K562 (cell line): ENCODE measurements around the gene KSR2. TPM values are rescaled to one million over a fixed set of nuclear protein-coding genes. Genes with fewer than 3 reads are reported as not detected.
A peak's percentile ranks its signal among the peaks of the same experiment; 100 is the strongest.

Source experiments
- ATAC-seq: fragments of 200-7000 bp; cut with Tn5 transposase; 3 replicates; pipeline ENCODE4 v1.9.1; 2020; ENCODE audit warnings: moderate library complexity
- BruUV-seq: library from RNA; stranded (reverse); fragments of 400-500 nt; replicated peaks from 2 replicates; lab custom pipeline; 2021; lab: Mats Ljungman, UMichigan
- CTCF ChIA-PET: fragments of 300-600 bp; formaldehyde crosslinking; extraction: SDS; loops from one replicate; lab custom pipeline; 2021; ENCODE audit warnings: low intra/inter-chr PET ratio; lab: Yijun Ruan, JAX
- POLR2A ChIA-PET: fragments of 300-600, 350-650 bp; sonication (Branson Sonifier 250); formaldehyde crosslinking; extraction: SDS; loops from one replicate; lab custom pipeline; 2021; ENCODE audit warnings: antibody characterized with exemption, inconsistent platforms; lab: Yijun Ruan, JAX
- DNase-seq, 4 experiments: peaks; one replicate each; pipeline versions ENCODE4 v3.0.0 to v3.0.0-alpha.2; 2011 to 2018; ENCODE audit warnings: low spot score in 3 of 4, mixed read lengths in 3 of 4; ENCODE audit errors: extremely low read depth in 1 of 4
- FAIRE-seq: peaks from 2 replicates; lab custom pipeline; 2011; peaks lifted over from hg19 to GRCh38; lab: Jason Lieb, UNC
- H2AFZ ChIP-seq: 2 replicates; pipeline ENCODE4 v1.6.0; 2011; ENCODE audit warnings: low read depth, low read length, control low read depth, inconsistent platforms
- H3K27ac ChIP-seq: fragments of 200-600 bp; 3 replicates; pipeline ENCODE4 v1.8.0; 2011; ENCODE audit warnings: low read depth, mild to moderate bottlenecking, control low read depth, inconsistent platforms, low read length, moderate library complexity, mixed read lengths; ENCODE audit errors: extremely low read depth
- H3K27me3 ChIP-seq, 2 experiments: fragments of 300-600 bp in 1 of 2; 2 replicates in 1 of 2; 3 replicates in 1 of 2; pipeline versions ENCODE4 v1.6.0 to v1.8.0; 2011; ENCODE audit warnings: inconsistent platforms in 2 of 2, low read length in 2 of 2, mild to moderate bottlenecking in 1 of 2, mixed read lengths in 1 of 2, moderate library complexity in 1 of 2; ENCODE audit not compliant: control insufficient read depth in 2 of 2, insufficient read depth in 2 of 2
- H3K36me3 ChIP-seq: fragments of 300-600 bp; 3 replicates; pipeline ENCODE4 v1.8.0; 2011; ENCODE audit warnings: mild to moderate bottlenecking, low read length, inconsistent platforms; ENCODE audit not compliant: control insufficient read depth, insufficient read depth
- H3K4me1 ChIP-seq, 2 experiments: fragments of 200-600 bp in 1 of 2; replicated peaks in 1 of 2; 2 replicates in 1 of 2; 3 replicates in 1 of 2; pipeline versions ENCODE4 v1.5.1 to v1.8.0; 2011; ENCODE audit warnings: inconsistent platforms in 2 of 2, low read length in 2 of 2, mild to moderate bottlenecking in 1 of 2, mixed read lengths in 1 of 2, moderate library complexity in 1 of 2; ENCODE audit not compliant: control insufficient read depth in 2 of 2, insufficient read depth in 2 of 2
- H3K4me2 ChIP-seq: 2 replicates; pipeline ENCODE4 v1.6.1; 2011; ENCODE audit warnings: low read length, control low read depth, inconsistent platforms, mixed read lengths; ENCODE audit not compliant: insufficient read depth
- H3K4me3 ChIP-seq: fragments of 200-600 bp; sonication (generic), shearing (Covaris generic); 2 replicates; pipeline ENCODE4 v1.5.1; 2016; ENCODE audit warnings: control low read depth, inconsistent platforms
- H3K79me2 ChIP-seq: fragments of 200-600 bp; 3 replicates; pipeline ENCODE4 v1.8.0; 2011; ENCODE audit warnings: low read length, inconsistent platforms; ENCODE audit not compliant: control insufficient read depth, insufficient read depth
- H3K9ac ChIP-seq, 2 experiments: 2 replicates each; pipeline versions ENCODE4 v1.6.0 to v1.6.1; 2011; ENCODE audit warnings: low read depth in 2 of 2, low read length in 2 of 2, control low read depth in 1 of 2, inconsistent platforms in 1 of 2, mild to moderate bottlenecking in 1 of 2, mixed read lengths in 1 of 2; ENCODE audit not compliant: insufficient read depth in 1 of 2
- H3K9me1 ChIP-seq: one replicate; pipeline ENCODE4 v1.6.0; 2011; ENCODE audit warnings: inconsistent platforms, mild to moderate bottlenecking, low read length, moderate library complexity; ENCODE audit not compliant: control insufficient read depth, insufficient read depth
- H3K9me3 ChIP-seq: replicated peaks from 2 replicates; pipeline ENCODE4 v1.5.1; 2011; ENCODE audit warnings: low read depth, low read length, inconsistent platforms; ENCODE audit not compliant: control insufficient read depth, insufficient read depth
- H4K20me1 ChIP-seq: replicated peaks from 2 replicates; pipeline ENCODE4 v1.6.1; 2011; ENCODE audit warnings: low read length, inconsistent platforms, mixed read lengths; ENCODE audit not compliant: control insufficient read depth, insufficient read depth
- CREB1 ChIP-seq, 2 experiments: sonication (generic) in 1 of 2; formaldehyde crosslinking in 1 of 2; IDR thresholded peaks; 2 replicates each; pipeline versions ENCODE4 v1.6.1 to v1.8.0; 2012 to 2022; ENCODE audit warnings: inconsistent platforms in 1 of 2, mild to moderate bottlenecking in 1 of 2, missing genetic modification reagents in 1 of 2, moderate library complexity in 1 of 2
- FUS ChIP-seq: fragments of 200-400 bp; formaldehyde crosslinking; optimal IDR thresholded peaks from 2 replicates; pipeline ENCODE3; 2017; ENCODE audit warnings: low read depth, low read length
- MCM7 ChIP-seq, 2 experiments: fragments of 450-650 bp; IDR thresholded peaks; 2 replicates each; pipeline ENCODE4 v1.6.1; 2016 to 2018
- MEF2A ChIP-seq: IDR thresholded peaks from 2 replicates; pipeline ENCODE4 v1.6.1; 2011; ENCODE audit warnings: low read depth, mild to moderate bottlenecking, low read length, moderate library complexity; ENCODE audit not compliant: control insufficient read depth
- NCOR1 ChIP-seq: fragments of 450-650 bp; IDR thresholded peaks from 2 replicates; pipeline ENCODE4 v1.6.1; 2016; ENCODE audit warnings: mild to moderate bottlenecking, moderate library complexity
- PHTF2 ChIP-seq: fragments of 250-450 bp; sonication (Bioruptor Pico); IDR thresholded peaks from 2 replicates; pipeline ENCODE4 v1.5.0; 2021; ENCODE audit warnings: mild to moderate bottlenecking
- RAD21 ChIP-seq, 2 experiments: fragments of 250-450 bp in 1 of 2; fragments of 450-650 bp in 1 of 2; sonication (Bioruptor Pico) in 1 of 2; formaldehyde crosslinking in 1 of 2; IDR thresholded peaks in 1 of 2; conservative IDR thresholded peaks in 1 of 2; 2 replicates each; pipeline versions ENCODE4 v1.4.0 to v1.8.0; 2020 to 2022; ENCODE audit warnings: mild to moderate bottlenecking in 2 of 2, moderate library complexity in 1 of 2
- RCOR1 ChIP-seq, 2 experiments: IDR thresholded peaks; 2 replicates each; pipeline ENCODE4 v1.6.1; 2012; ENCODE audit warnings: low read depth in 2 of 2, low read length in 2 of 2, borderline replicate concordance in 1 of 2, improper control_type of control experiment in 1 of 2
- SREBF2 ChIP-seq: sonication (generic); formaldehyde crosslinking; IDR thresholded peaks from 2 replicates; pipeline ENCODE4 v1.4.0; 2020; ENCODE audit warnings: mild to moderate bottlenecking, missing genetic modification reagents
- TEAD1 ChIP-seq, 2 experiments: fragments of 450-650 bp in 1 of 2; sonication (generic) in 1 of 2; formaldehyde crosslinking; IDR thresholded peaks; 2 replicates each; pipeline versions ENCODE4 v1.4.0 to v1.8.0; 2020 to 2022; ENCODE audit warnings: mild to moderate bottlenecking in 2 of 2, missing genetic modification reagents in 1 of 2
- TRIM24 ChIP-seq, 2 experiments: fragments of 450-650 bp; IDR thresholded peaks; 2 replicates each; pipeline ENCODE4 v1.6.1; 2016
- TRIM28 ChIP-seq: fragments of 450-650 bp; IDR thresholded peaks from 2 replicates; pipeline ENCODE4 v1.6.1; 2017
- ZNF589 ChIP-seq: fragments of 200-800 bp; sonication (Bioruptor generic); IDR thresholded peaks from 2 replicates; pipeline ENCODE4 v1.6.1; 2016; ENCODE audit warnings: low read depth, missing genetic modification characterization, missing compliant biosample characterization
- WGBS: fragments of 100-300 bp; shearing (Covaris generic); methylation state at CpG from one replicate; pipeline ENCODE4 v1.1.6; 2016; ENCODE audit warnings: low coverage, mixed read lengths; ENCODE audit not compliant: insufficient coverage; ENCODE audit errors: missing lambda C conversion rate; 5-methylcytosine and 5-hydroxymethylcytosine counted together
- in situ Hi-C: fragments of 300-500 bp; cut with MboI; formaldehyde crosslinking; loops from 4 replicates; pipeline ENCODE4 v1.15.0; 2018; ENCODE audit warnings: inconsistent platforms, mixed read lengths
- intact Hi-C: fragments of 100-400 bp; cut with micrococcal nuclease; formaldehyde crosslinking; loops from 2 replicates; pipeline ENCODE4 v1.14.2; 2022
- polyA plus RNA-seq, 8 experiments: library from polyadenylated mRNA; depleted of rRNA in 4 of 8; stranded (reverse) in 5 of 8; unstranded in 3 of 8; fragments of >200 nt; fragmentation: Nextera tagmentation in 2 of 8; fragmentation: Illumina TruSeq in 1 of 8; extraction: Ambion mirVana in 2 of 8; extraction: Trizol in 1 of 8; gene quantifications; 2 replicates each; pipeline versions ENCODE4 v1.2.1 to v1.2.3, GENCODE V29; 2011 to 2014; ENCODE audit warnings: inconsistent platforms in 1 of 8, missing spikeins in 1 of 8
- total RNA-seq, 7 experiments: library from RNA; depleted of rRNA in 6 of 7; stranded (reverse); fragments of >200 nt in 6 of 7; fragmentation: Illumina TruSeq in 2 of 7; extraction: Trizol in 2 of 7; gene quantifications; 2 replicates each; pipeline versions ENCODE4 v1.2.1 to v1.2.3, GENCODE V29; 2011 to 2021; ENCODE audit warnings: low replicate concordance in 1 of 7
- TF ChIP-seq, protein P1 (sequence below): sonication (generic); formaldehyde crosslinking; IDR thresholded peaks from 2 replicates; pipeline ENCODE4 v1.8.0; 2022; ENCODE audit warnings: mild to moderate bottlenecking, missing genetic modification reagents
- TF ChIP-seq, protein P2 (sequence below): fragments of 250-450 bp; sonication (Bioruptor Pico); IDR thresholded peaks from 2 replicates; pipeline ENCODE4 v1.9.0; 2021; ENCODE audit warnings: mild to moderate bottlenecking
- TF ChIP-seq, protein P3 (sequence below): fragments of 450-650 bp; IDR thresholded peaks from 2 replicates; pipeline ENCODE4 v1.6.1; 2018; ENCODE audit not compliant: partially characterized antibody

The KSR2 gene
- total and polyA plus RNA-seq, 9 of the 15 experiments (the other 6 are each of a cell fraction or from before 2014, with no cell fraction given) = not detected

DNA sequence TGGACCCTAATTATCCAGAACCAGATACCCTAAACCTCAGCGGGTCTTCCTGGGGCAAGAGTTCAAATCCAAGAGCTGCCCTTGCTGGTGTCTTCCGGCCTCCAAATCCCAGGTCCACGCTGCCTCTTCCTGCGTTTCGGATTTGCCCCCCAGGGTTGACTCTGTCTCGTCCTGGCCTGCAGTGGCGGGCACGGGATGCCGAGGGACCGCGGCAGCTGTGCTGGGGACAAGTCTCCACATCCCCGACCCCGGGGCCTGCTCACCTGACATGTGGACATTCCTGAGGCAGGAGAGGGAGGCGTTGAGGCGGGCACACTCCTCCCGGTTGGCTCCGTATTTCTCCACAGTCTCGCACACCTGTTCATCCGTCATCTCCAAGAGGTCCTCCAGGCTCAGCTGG lies 113.6 kb downstream of the KSR2 start (continued):
- TF ChIP-seq PHTF2 (CRISPR knock-in tag) (no peak), MEF2A (no peak), FUS (no peak), NCOR1 (no peak)
- TF ChIP-seq, protein P1, sequence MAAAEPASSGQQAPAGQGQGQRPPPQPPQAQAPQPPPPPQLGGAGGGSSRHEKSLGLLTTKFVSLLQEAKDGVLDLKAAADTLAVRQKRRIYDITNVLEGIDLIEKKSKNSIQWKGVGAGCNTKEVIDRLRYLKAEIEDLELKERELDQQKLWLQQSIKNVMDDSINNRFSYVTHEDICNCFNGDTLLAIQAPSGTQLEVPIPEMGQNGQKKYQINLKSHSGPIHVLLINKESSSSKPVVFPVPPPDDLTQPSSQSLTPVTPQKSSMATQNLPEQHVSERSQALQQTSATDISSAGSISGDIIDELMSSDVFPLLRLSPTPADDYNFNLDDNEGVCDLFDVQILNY (CRISPR knock-in tag) = no peak
- TF ChIP-seq, protein P2, sequence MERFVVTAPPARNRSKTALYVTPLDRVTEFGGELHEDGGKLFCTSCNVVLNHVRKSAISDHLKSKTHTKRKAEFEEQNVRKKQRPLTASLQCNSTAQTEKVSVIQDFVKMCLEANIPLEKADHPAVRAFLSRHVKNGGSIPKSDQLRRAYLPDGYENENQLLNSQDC = no peak

DNA sequence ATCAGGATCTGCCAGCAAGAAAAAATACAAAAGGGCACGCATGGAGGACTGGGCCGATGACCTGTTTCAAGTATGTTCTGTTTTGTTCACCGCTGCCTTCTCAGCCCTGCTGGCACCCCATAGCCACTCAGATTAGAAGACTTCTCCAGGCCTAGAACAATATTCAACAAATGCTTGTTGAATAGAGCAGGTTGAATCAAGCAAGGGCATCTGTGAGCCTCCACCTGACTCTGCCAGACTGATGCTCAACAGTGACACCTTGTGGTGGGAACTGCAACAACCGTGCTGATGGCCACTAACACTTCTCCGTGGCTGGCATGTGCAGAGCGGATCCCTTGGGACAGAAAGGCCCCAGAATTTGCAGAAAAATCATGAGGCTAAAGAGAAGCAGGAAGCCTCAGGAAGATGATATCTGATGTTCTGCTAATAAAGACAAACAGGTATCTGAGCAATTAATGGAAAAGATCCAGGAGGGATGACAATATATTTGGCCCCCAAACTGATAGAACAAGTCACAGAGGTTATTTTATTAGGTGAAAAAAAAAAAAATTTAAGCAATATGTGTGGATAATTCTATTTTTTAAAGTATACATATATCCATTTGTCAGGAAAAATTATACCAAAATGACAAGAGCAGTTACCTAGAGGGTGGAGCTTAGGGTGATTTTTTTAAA lies 114.3 kb downstream of the KSR2 start:
- peaks cover 0 to 16% of the 10 kb centered on the region in 2 experiments; a peak in 3 of 5 replicates for H3K27me3 ChIP-seq
- H3K9me3 ChIP-seq = no peaks in the 10 kb centered on the region
- no peak overlapping the region for H3K4me2 ChIP-seq
- ChIA-PET POLR2A (interaction anchor here (0.6 kb wide), 1 partner anchor 11 kb away, joined by 3 read pairs; no protein-coding TSS in a partner anchor), CTCF (interaction anchor here (0.5 to 0.9 kb wide), 3 partner anchors 87 to 488 kb away, joined by 3 to 5 read pairs (median 4); no protein-coding TSS in a partner anchor)
- ATAC-seq (peak; percentile 91), DNase-seq (peak; percentile 63 to 80 (median 78)), FAIRE-seq (peak; percentile 93)
- no peak overlapping the region for H3K4me3 ChIP-seq
- H2AFZ ChIP-seq = no peak overlapping the region
- in situ Hi-C loops = no loop called here
- peaks cover 5% of the 10 kb centered on the region; the same call in 1 of the 2 replicates for H4K20me1 ChIP-seq
- no peaks in the 10 kb centered on the region for H3K36me3 ChIP-seq
- no peak overlapping the region for H3K9ac ChIP-seq
- H3K27ac ChIP-seq = no peak overlapping the region
- no peaks in the 10 kb centered on the region for H3K79me2 ChIP-seq
- whole genome bisulfite sequencing = 39% methylated on average over 6 of the region's 6 CpGs
- H3K9me1 ChIP-seq = no peaks in the 10 kb centered on the region
- intact Hi-C loops = loop anchor here (5.0 kb wide), 1 partner anchor 642 kb away; no protein-coding TSS in a partner anchor
- no TSS peak for BruUV-seq
- no peaks in the 10 kb centered on the region for H3K4me1 ChIP-seq
- TF ChIP-seq RAD21 (CRISPR knock-in tag; conservative IDR thresholded peaks at IDR 0.05 in 1 of 2, IDR thresholded peaks at IDR 0.05 in 1 of 2) (peak in 1 of 2 experiments; percentile 34; a peak in 2 of 4 replicates), TRIM28 (0 out of 2 replicates have a peak, but pooled peaks have one; percentile 28), CREB1 (IDR thresholded peaks at IDR 0.05) (no peak), CREB1 (CRISPR knock-in tag; IDR thresholded peaks at IDR 0.05) (no peak), ZNF589 (no peak), SREBF2 (no peak), MCM7 (IDR thresholded peaks at IDR 0.05) (no peak), TRIM24 (IDR thresholded peaks at IDR 0.05) (no peak), TEAD1 (CRISPR knock-in tag; IDR thresholded peaks at IDR 0.05) (0 out of 4 replicates have a peak, but pooled peaks of 1 of the 2 experiments have one; percentile 24), RCOR1 (IDR thresholded peaks at IDR 0.05; ENCODE audit: borderline replicate concordance in 1 of 2, low read depth in 2 of 2, low read length in 2 of 2) (peak in 1 of 2 experiments; percentile 23; a peak in 1 of 4 replicates)
- TF ChIP-seq, protein P3, sequence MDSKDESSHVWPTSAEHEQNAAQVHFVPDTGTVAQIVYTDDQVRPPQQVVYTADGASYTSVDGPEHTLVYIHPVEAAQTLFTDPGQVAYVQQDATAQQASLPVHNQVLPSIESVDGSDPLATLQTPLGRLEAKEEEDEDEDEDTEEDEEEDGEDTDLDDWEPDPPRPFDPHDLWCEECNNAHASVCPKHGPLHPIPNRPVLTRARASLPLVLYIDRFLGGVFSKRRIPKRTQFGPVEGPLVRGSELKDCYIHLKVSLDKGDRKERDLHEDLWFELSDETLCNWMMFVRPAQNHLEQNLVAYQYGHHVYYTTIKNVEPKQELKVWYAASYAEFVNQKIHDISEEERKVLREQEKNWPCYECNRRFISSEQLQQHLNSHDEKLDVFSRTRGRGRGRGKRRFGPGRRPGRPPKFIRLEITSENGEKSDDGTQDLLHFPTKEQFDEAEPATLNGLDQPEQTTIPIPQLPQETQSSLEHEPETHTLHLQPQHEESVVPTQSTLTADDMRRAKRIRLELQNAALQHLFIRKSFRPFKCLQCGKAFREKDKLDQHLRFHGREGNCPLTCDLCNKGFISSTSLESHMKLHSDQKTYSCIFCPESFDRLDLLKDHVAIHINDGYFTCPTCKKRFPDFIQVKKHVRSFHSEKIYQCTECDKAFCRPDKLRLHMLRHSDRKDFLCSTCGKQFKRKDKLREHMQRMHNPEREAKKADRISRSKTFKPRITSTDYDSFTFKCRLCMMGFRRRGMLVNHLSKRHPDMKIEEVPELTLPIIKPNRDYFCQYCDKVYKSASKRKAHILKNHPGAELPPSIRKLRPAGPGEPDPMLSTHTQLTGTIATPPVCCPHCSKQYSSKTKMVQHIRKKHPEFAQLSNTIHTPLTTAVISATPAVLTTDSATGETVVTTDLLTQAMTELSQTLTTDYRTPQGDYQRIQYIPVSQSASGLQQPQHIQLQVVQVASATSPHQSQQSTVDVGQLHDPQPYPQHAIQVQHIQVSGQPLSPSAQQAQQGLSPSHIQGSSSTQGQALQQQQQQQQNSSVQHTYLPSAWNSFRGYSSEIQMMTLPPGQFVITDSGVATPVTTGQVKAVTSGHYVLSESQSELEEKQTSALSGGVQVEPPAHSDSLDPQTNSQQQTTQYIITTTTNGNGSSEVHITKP = no peak
